Esophagus squamous epithelium (tissue), 4 donors: Measurements from ENCODE around the gene NOL4L.

Experiments
- CTCF ChIP-seq, 6 experiments: fragments of 450-650 bp in 4 of 6; fragments of 200-600 bp in 2 of 6; sonication (generic) in 2 of 6; IDR thresholded peaks; one replicate each; pipeline ENCODE4 v1.5.1; 2016 to 2019; ENCODE audit warnings: antibody characterized with exemption in 6 of 6, mild to moderate bottlenecking in 4 of 6, moderate library complexity in 4 of 6
- POLR2A ChIP-seq, 4 donors: fragments of 450-650 bp; IDR thresholded peaks; one replicate each; pipeline ENCODE4 v1.6.1; 2017; ENCODE audit warnings: antibody characterized with exemption in 4 of 4, mild to moderate bottlenecking in 4 of 4, moderate library complexity in 3 of 4

- no peak for TF ChIP-seq CTCF (IDR thresholded peaks at IDR 0.05)
- no peak for TF ChIP-seq POLR2A (IDR thresholded peaks at IDR 0.05)
These were observed 149.6 kb downstream of the NOL4L start for GRCh38 chr20:32435449-32436107.
